ENCODE results near the gene SLC7A9. TPM values are rescaled to one million over a fixed set of nuclear protein-coding genes. Genes with fewer than 3 reads are reported as not detected.
"Not testable (repeated sequence)": the region's sequence is repeated elsewhere in the genome, so short reads cannot be mapped to it uniquely, and the experiment has no call there.

Gene SLC7A9
- total RNA-seq, 1 experiment from 2014 or later, result not detected

DNA sequence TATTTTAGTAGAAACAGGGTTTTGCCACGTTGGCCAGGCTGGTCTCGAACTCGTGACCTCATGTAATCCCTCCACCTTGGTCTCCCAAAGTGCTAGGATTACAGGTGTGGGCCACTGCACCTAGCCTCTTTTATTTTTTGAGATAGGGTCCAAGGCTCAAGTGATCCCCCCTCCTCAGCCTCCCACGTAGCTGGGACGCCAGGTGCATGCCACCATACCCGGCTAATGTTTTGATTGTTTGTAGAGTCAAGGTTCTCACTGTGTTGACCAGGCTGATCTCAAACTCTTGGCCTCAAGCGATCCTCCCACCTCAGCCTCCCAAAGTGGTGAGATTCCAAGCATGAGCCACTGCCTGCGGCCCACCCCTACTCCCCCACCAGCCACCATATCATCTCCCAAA lies 6.3 kb downstream of the SLC7A9 start:
- peaks cover 21% of the 10 kb centered on the region for H3K4me1 ChIP-seq
- no peak overlapping the region for H3K4me3 ChIP-seq
- H3K27me3 ChIP-seq, result no peaks in the 10 kb centered on the region
- H3K27ac ChIP-seq, result no peak overlapping the region
- no peak for DNase-seq
- no peaks in the 10 kb centered on the region for H3K9me3 ChIP-seq (replicated peaks)
- H3K36me3 ChIP-seq, result no peaks in the 10 kb centered on the region

DNA sequence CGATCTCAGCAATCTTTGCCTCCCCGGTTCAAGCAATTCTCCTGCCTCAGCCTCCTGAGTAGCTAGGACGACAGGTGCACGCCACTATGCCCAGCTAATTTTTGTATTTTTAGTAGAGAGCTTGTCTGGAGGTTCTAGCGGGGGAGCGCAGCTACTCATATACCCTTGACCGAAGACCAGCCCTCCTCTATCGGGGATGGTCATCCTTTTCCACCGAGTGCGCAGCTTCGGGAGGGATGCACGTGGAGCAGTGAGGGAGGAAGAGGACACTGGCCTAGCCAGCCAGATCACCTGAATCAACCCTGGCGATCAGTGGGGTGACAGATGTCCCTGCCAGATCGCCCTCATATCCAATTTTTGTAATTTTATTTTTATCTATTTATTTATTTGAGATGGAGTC lies 6.8 kb downstream of the SLC7A9 start:
- Histone ChIP-seq H3K36me3 (no peaks in the 10 kb centered on the region), H3K4me1 (peaks cover 21% of the 10 kb centered on the region), H3K4me3 (no peak overlapping the region), H3K27ac (no peak overlapping the region), H3K9me3 (replicated peaks) (no peaks in the 10 kb centered on the region), H3K27me3 (no peaks in the 10 kb centered on the region)
- no peak for DNase-seq

- Histone ChIP-seq H3K4me3 (no peak overlapping the region), H3K36me3 (no peaks in the 10 kb centered on the region), H3K27me3 (no peaks in the 10 kb centered on the region), H3K4me1 (peaks cover 16% of the 10 kb centered on the region), H3K9me3 (replicated peaks) (no peaks in the 10 kb centered on the region), H3K27ac (no peak overlapping the region)
- DNase-seq, result no peak
These were observed 7.4 kb downstream of the SLC7A9 start for GRCh38 chr19:32862173-32862572.

GRCh38 chr19:32861596-32861995 lies 8.0 kb downstream of the SLC7A9 start:
- no peak overlapping the region for H3K4me3 ChIP-seq
- H3K36me3 ChIP-seq, result no peaks in the 10 kb centered on the region
- no peak overlapping the region for H3K27ac ChIP-seq
- no peak for DNase-seq
- no peaks in the 10 kb centered on the region for H3K27me3 ChIP-seq
- H3K9me3 ChIP-seq (replicated peaks), result no peaks in the 10 kb centered on the region
- peaks cover 12% of the 10 kb centered on the region for H3K4me1 ChIP-seq

GRCh38 chr19:32859591-32859990 lies 10.0 kb downstream of the SLC7A9 start:
- Histone ChIP-seq H3K9me3 (replicated peaks) (no peaks in the 10 kb centered on the region), H3K36me3 (no peaks in the 10 kb centered on the region), H3K27me3 (no peaks in the 10 kb centered on the region), H3K4me3 (no peak overlapping the region), H3K4me1 (no peaks in the 10 kb centered on the region), H3K27ac (no peak overlapping the region)
- DNase-seq, result no peak

GRCh38 chr19:32858559-32858958 lies 11.0 kb downstream of the SLC7A9 start:
- Histone ChIP-seq H3K4me1 (no peaks in the 10 kb centered on the region), H3K9me3 (replicated peaks) (no peaks in the 10 kb centered on the region), H3K36me3 (no peaks in the 10 kb centered on the region), H3K27me3 (no peaks in the 10 kb centered on the region), H3K27ac (no peak overlapping the region), H3K4me3 (no peak overlapping the region)
- no peak for DNase-seq

DNA sequence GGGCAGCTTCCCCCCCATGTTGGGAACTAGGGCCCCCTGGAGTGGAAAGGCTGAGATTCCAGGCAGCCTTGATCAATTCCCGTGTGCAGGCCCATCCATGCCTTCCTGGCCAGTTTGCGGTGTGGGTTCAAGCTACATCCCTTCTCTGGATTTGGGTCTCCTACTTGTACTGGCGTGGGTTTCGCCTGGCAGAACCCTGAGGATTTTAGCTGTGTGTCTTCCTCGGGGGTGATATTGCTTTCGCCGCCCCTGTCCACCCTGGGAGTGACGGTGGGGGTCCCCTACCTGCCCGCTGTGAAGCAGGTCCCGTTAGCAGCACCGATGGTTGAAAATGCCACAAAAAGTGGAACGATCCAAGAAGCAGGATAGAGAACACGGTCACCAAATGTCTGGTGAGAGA lies 11.4 kb downstream of the SLC7A9 start:
- Histone ChIP-seq H3K36me3 (no peaks in the 10 kb centered on the region), H3K27ac (no peak overlapping the region), H3K4me3 (no peak overlapping the region), H3K27me3 (no peaks in the 10 kb centered on the region), H3K4me1 (no peaks in the 10 kb centered on the region), H3K9me3 (replicated peaks) (no peaks in the 10 kb centered on the region)
- DNase-seq, result no peak

- H3K27ac ChIP-seq, result no peak overlapping the region
- no peaks in the 10 kb centered on the region for H3K36me3 ChIP-seq
- no peak overlapping the region for H3K4me3 ChIP-seq
- no peak for DNase-seq
- H3K9me3 ChIP-seq (replicated peaks), result no peaks in the 10 kb centered on the region
- H3K27me3 ChIP-seq, result no peaks in the 10 kb centered on the region
- H3K4me1 ChIP-seq, result no peaks in the 10 kb centered on the region
These were observed 12.0 kb downstream of the SLC7A9 start for GRCh38 chr19:32857584-32857983.

- not testable (repeated sequence) for H3K9me3 ChIP-seq (replicated peaks); H3K27me3 ChIP-seq; H3K4me1 ChIP-seq; H3K4me3 ChIP-seq; H3K27ac ChIP-seq; H3K36me3 ChIP-seq; DNase-seq
These were observed 12.7 kb downstream of the SLC7A9 start for GRCh38 chr19:32856818-32857217.

DNA sequence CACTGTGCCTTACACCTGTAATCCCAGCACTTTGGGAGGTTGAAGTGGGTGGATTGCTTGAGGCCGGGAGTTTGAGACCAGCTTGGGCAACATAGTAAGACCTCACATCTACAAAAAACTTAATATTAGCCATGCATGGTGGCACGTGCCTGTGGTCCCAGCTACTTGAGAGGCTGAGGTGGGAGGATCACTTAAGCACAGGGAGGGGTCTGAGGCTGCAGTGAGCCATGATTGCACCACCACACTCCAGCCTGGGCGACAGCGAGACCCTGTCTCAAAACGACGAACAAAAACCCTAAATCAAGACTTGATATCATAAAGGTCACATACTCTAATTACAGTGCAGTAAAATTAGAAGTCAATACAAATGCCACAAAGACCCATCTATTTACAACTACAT lies 17.4 kb downstream of the SLC7A9 start:
- Histone ChIP-seq H3K36me3 (no peaks in the 10 kb centered on the region), H3K9me3 (replicated peaks) (no peaks in the 10 kb centered on the region), H3K27me3 (no peaks in the 10 kb centered on the region), H3K4me3 (no peak overlapping the region), H3K27ac (no peak overlapping the region), H3K4me1 (no peaks in the 10 kb centered on the region)
- no peak for DNase-seq

GRCh38 chr19:32848035-32848434 lies 21.5 kb downstream of the SLC7A9 start:
- not testable (repeated sequence) for H3K4me1 ChIP-seq; H3K4me3 ChIP-seq; H3K9me3 ChIP-seq (replicated peaks); H3K36me3 ChIP-seq; DNase-seq; H3K27ac ChIP-seq; H3K27me3 ChIP-seq

GRCh38 chr19:32843716-32844245 lies 25.8 kb downstream of the SLC7A9 start:
- H3K4me3 ChIP-seq, result no peak overlapping the region
- H3K27ac ChIP-seq, result no peak overlapping the region
- no peaks in the 10 kb centered on the region for H3K9me3 ChIP-seq (replicated peaks)
- DNase-seq, result no peak
- no peaks in the 10 kb centered on the region for H3K36me3 ChIP-seq
- H3K27me3 ChIP-seq, result no peaks in the 10 kb centered on the region
- H3K4me1 ChIP-seq, result no peaks in the 10 kb centered on the region

DNA sequence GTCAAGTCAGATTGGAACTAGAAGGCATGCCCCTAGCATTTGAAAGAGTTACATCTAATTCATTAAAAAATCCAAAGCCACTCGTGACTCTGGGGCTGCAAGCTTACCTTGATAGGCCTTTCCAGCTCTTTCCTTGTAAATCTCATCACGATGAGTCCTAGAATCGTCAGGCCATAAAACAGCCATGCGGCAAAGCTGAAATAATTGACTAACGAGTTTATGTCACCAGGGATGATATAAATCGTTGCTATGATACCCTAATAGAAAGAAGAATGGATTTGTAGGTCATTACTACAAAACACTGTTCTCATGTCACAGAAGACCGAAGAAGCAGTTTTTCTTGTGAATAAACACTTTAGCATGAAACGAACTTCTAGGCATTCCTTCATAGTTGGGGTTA lies 27.5 kb downstream of the SLC7A9 start:
- DNase-seq, result no peak
- no peak overlapping the region for H3K4me3 ChIP-seq
- H3K9me3 ChIP-seq (replicated peaks), result no peaks in the 10 kb centered on the region
- no peaks in the 10 kb centered on the region for H3K4me1 ChIP-seq
- H3K36me3 ChIP-seq, result no peaks in the 10 kb centered on the region
- H3K27me3 ChIP-seq, result 0 out of 2 replicates have a peak, but pooled peaks cover 3% of the 10 kb centered on the region
- H3K27ac ChIP-seq, result no peak overlapping the region

DNA sequence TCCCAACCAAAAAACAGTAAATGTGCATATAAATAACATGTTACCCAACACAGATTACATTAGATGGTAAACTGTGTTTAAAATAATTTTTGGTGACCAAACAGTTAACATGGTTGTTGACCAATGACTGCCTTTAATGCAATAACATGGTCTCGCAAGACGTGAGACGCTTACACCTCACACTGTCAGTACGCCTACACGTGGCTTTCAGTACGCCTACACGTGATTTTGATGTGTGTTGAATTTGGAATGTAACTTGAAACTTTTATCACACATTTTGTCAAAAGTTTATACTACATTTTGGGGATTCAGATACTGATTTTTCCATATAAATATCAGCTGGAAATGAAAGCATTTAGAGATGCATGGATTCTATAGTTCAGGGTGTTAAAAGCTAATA lies 32.0 kb downstream of the SLC7A9 start:
- H3K27me3 ChIP-seq, result 0 out of 2 replicates have a peak, but pooled peaks cover 3% of the 10 kb centered on the region
- H3K4me3 ChIP-seq, result no peak overlapping the region
- H3K36me3 ChIP-seq, result no peaks in the 10 kb centered on the region
- no peak for DNase-seq
- no peaks in the 10 kb centered on the region; the same call in 1 of the 2 replicates for H3K4me1 ChIP-seq
- no peaks in the 10 kb centered on the region for H3K9me3 ChIP-seq (replicated peaks)
- no peak overlapping the region for H3K27ac ChIP-seq

GRCh38 chr19:32833388-32833787 lies 36.2 kb downstream of the SLC7A9 start:
- not testable (repeated sequence) for H3K4me3 ChIP-seq; H3K4me1 ChIP-seq; DNase-seq; H3K27me3 ChIP-seq; H3K27ac ChIP-seq; H3K36me3 ChIP-seq; H3K9me3 ChIP-seq (replicated peaks)

GRCh38 chr19:32832825-32833224 lies 36.7 kb downstream of the SLC7A9 start:
- H3K9me3 ChIP-seq (replicated peaks); H3K36me3 ChIP-seq; H3K27me3 ChIP-seq; DNase-seq; H3K4me1 ChIP-seq; H3K4me3 ChIP-seq; H3K27ac ChIP-seq: not testable (repeated sequence)
